Body of pancreas (tissue), 4 donors: ENCODE data around the gene SAV1. TPM values are rescaled to one million over a fixed set of nuclear protein-coding genes. Genes with fewer than 3 reads are reported as not detected.
"Not testable (repeated sequence)": the region's sequence is repeated elsewhere in the genome, so short reads cannot be mapped to it uniquely, and the experiment has no call there.

Source experiments
- ATAC-seq: fragments of 150-250 bp; one replicate; pipeline ENCODE4 v1.9.1; 2016
- DNase-seq, 4 donors: peaks; one replicate each; pipeline ENCODE4 v3.0.0-alpha.2; 2019
- H3K27ac ChIP-seq, 4 donors: fragments of 200-600 bp; sonication (generic); 1 replicate in 3 of 4; 2 replicates in 1 of 4; pipeline versions ENCODE4 v1.5.1 to v1.6.1; 2016 to 2019; ENCODE audit warnings: mild to moderate bottlenecking in 1 of 4, mixed read lengths in 1 of 4, moderate library complexity in 1 of 4
- H3K27me3 ChIP-seq, 2 donors: fragments of 200-600 bp; sonication (generic); one replicate each; pipeline ENCODE4 v1.6.0; 2016; ENCODE audit warnings: mild to moderate bottlenecking in 1 of 2
- H3K36me3 ChIP-seq, 2 donors: fragments of 200-600 bp; sonication (generic); replicated peaks in 1 of 2; 2 replicates each; pipeline ENCODE4 v1.5.1; 2016; ENCODE audit warnings: low read depth in 2 of 2; ENCODE audit not compliant: insufficient read depth in 1 of 2
- H3K4me1 ChIP-seq: fragments of 200-600 bp; sonication (generic); one replicate; pipeline ENCODE4 v1.6.0; 2016
- H3K4me3 ChIP-seq, 2 donors: fragments of 200-600 bp; sonication (generic); 1 replicate in 1 of 2; 2 replicates in 1 of 2; pipeline ENCODE4 v1.5.1; 2016 to 2019
- H3K9me3 ChIP-seq, 3 donors: fragments of 200-600 bp; sonication (generic); 1 replicate in 2 of 3; 2 replicates in 1 of 3; pipeline ENCODE4 v1.5.1; 2016
- CTCF ChIP-seq, 7 experiments: fragments of 450-650 bp in 4 of 7; fragments of 200-600 bp in 3 of 7; sonication (generic) in 3 of 7; IDR thresholded peaks; one replicate each; pipeline ENCODE4 v1.5.1; 2016 to 2019; ENCODE audit warnings: antibody characterized with exemption in 7 of 7
- POLR2A ChIP-seq, 3 donors: fragments of 450-650 bp; IDR thresholded peaks; one replicate each; pipeline ENCODE4 v1.6.1; 2016; ENCODE audit warnings: antibody characterized with exemption in 3 of 3, mild to moderate bottlenecking in 2 of 3
- WGBS, 2 donors: methylation state at CpG; one replicate each; pipeline ENCODE4 v1.1.5; 2017; 5-methylcytosine and 5-hydroxymethylcytosine counted together
- intact Hi-C: fragments of 100-400 bp; cut with DNase I; formaldehyde crosslinking; loops from one replicate; pipeline ENCODE4 v1.15.1; 2023
- total RNA-seq, 2 donors: library from RNA; depleted of rRNA; stranded (reverse); fragments of >200 nt; gene quantifications; one replicate each; pipeline ENCODE4 v1.1.0, GENCODE V29; 2016

Gene SAV1
- total RNA-seq, 2 donors from 2014 or later, result 55.0 to 94.9 TPM

- no peak for ATAC-seq
- DNase-seq, result no peak
- WGBS, 2 donors, result 49 to 58% methylated on average over 6 of the region's 6 CpGs
- no peak overlapping the region for H3K27ac ChIP-seq
- peaks cover 37% of the 10 kb centered on the region for H3K4me1 ChIP-seq
- intact Hi-C loops, result no loop called here
- no peaks in the 10 kb centered on the region for H3K36me3 ChIP-seq
- no peak overlapping the region for H3K4me3 ChIP-seq
- TF ChIP-seq CTCF (IDR thresholded peaks at IDR 0.05) (no peak), POLR2A (IDR thresholded peaks at IDR 0.05) (no peak)
- H3K27me3 ChIP-seq, result no peaks in the 10 kb centered on the region
- no peaks in the 10 kb centered on the region for H3K9me3 ChIP-seq
Observed at GRCh38 chr14:50647282-50647681, 20.8 kb downstream of the SAV1 start.

- H3K9me3 ChIP-seq, result no peaks in the 10 kb centered on the region
- no peak overlapping the region for H3K27ac ChIP-seq
- DNase-seq (no peak), ATAC-seq (no peak)
- H3K36me3 ChIP-seq, result peaks cover 0 to 10% of the 10 kb centered on the region in 2 donors
- WGBS, 2 donors, result 93 to 96% methylated on average over 2 of the region's 2 CpGs
- no peaks in the 10 kb centered on the region for H3K27me3 ChIP-seq
- TF ChIP-seq CTCF (IDR thresholded peaks at IDR 0.05) (no peak), POLR2A (IDR thresholded peaks at IDR 0.05) (no peak)
- intact Hi-C loops, result no loop called here
- H3K4me3 ChIP-seq, result no peak overlapping the region
- no peaks in the 10 kb centered on the region for H3K4me1 ChIP-seq
Observed at GRCh38 chr14:50635141-50635540, 33.0 kb downstream of the SAV1 start.

- ATAC-seq (no peak), DNase-seq (no peak)
- Histone ChIP-seq H3K36me3 (peaks cover 0 to 5% of the 10 kb centered on the region in 2 donors), H3K9me3 (no peaks in the 10 kb centered on the region), H3K4me1 (no peaks in the 10 kb centered on the region), H3K27me3 (no peaks in the 10 kb centered on the region), H3K27ac (no peak overlapping the region), H3K4me3 (no peak overlapping the region)
- TF ChIP-seq POLR2A (IDR thresholded peaks at IDR 0.05), result no peak
- no peak for TF ChIP-seq CTCF (IDR thresholded peaks at IDR 0.05)
- intact Hi-C loops, result no loop called here
- WGBS, 2 donors, result 79 to 80% methylated on average over 4 of the region's 4 CpGs
Observed at GRCh38 chr14:50633954-50634353, 34.2 kb downstream of the SAV1 start.

GRCh38 chr14:50631408-50631821 is 36.7 kb downstream of the SAV1 start:
- H3K4me1 ChIP-seq, result no peaks in the 10 kb centered on the region
- no peak for TF ChIP-seq POLR2A (IDR thresholded peaks at IDR 0.05)
- TF ChIP-seq CTCF (IDR thresholded peaks at IDR 0.05), result no peak
- peaks cover 0 to 5% of the 10 kb centered on the region in 2 donors for H3K36me3 ChIP-seq
- H3K9me3 ChIP-seq, result no peaks in the 10 kb centered on the region
- H3K27ac ChIP-seq, result no peak overlapping the region
- no peak for ATAC-seq
- intact Hi-C loops, result no loop called here
- WGBS, 2 donors, result 94 to 96% methylated on average over 4 of the region's 4 CpGs
- no peaks in the 10 kb centered on the region for H3K27me3 ChIP-seq
- H3K4me3 ChIP-seq, result no peak overlapping the region
- DNase-seq, result no peak

GRCh38 chr14:50624947-50625346 is 43.2 kb downstream of the SAV1 start:
- WGBS, 2 donors, result 96% methylated on average over 4 of the region's 4 CpGs
- DNase-seq, H3K4me3 ChIP-seq, H3K9me3 ChIP-seq, intact Hi-C loops, H3K36me3 ChIP-seq, H3K27ac ChIP-seq, ATAC-seq, H3K4me1 ChIP-seq, H3K27me3 ChIP-seq: not testable (repeated sequence)
